A549 treated with Mapracorat at 1 μM for 4 hours (cell line): ENCODE measurements around the gene SWI5. TPM values are rescaled to one million over a fixed set of nuclear protein-coding genes. Genes with fewer than 3 reads are reported as not detected.

Source experiments
- total RNA-seq: library from RNA; stranded (reverse); fragments of 200-300 nt; extraction: Qiagen RNA extraction; gene quantifications from 5 replicates; pipeline ENCODE4 v1.2.3, GENCODE V29; 2022

Gene SWI5
- 38.9 to 45.9 TPM (median 42.0 TPM) in 5 replicates for total RNA-seq

DNA sequence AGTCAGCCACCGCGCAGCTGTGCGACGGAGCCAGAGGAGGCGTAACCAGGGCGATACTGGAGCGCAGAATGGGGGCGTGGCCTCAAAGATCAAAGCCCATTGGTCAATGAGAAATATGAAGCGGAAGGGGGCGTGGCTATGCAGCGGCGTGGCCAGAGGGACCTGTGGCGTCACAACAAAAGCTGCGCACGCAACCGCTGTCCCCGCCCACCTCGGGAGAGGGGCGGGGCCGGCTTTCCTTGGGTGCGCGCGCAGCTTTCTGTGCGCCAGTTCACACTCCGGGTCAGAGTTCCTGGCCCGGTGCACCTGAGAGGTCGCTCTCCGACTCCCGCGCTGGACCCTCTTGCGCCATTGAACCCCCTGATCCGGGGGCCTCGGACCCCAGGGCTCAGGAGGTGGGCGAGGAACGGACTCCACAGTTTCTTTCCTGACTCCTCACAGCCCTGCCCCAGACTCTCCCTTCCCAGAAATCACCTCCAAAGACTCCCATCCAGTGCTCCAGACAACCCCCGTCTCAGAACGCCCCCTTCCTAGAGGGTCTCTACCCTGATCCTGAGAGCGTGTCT is at the start of gene SWI5:
SWI5 (plus strand) TSS at position 269 of the 566 bp plus-strand sequence.

DNA sequence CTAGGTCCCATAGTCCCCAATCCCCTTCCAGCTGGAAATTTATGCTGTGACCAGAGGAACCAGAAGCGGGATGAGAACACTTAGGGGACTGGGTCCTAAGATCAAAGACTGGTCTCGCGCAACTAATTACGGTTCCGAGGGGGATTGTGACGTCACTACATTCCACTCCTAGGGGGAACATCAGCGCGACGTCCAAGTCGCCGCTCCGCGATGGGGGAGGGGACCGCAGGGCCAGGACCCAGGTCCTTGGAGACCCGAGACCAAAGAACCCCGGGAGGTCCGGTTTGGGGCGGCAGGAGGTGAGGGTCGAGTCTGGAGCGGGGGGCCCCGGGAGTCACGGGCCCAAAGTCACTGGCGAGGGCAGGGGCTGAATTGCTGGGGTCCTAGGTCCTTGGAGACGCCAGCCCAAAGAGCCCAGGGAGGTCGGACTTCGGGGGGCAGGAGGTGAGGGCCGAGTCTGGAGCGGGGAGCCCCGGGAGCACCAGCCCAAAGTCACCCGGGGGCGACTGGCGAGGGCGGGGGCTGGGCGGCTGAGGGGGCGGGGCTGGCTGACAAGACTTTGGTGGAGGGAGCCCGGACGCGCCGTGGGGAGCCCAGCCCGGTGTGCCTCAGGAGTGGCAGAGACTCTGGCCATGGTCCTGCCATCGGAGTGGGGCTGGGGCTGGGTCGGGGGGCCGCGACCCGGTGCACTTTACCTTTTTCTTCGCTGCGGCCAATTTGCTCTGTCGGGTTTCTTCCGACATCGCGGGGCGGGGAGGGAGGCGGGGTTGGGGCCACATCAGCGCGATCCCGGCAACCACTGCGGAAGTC is 673 bp upstream of the SWI5 start, which contains the start of gene GOLGA2:
GOLGA2 (minus strand) TSS at position 810 of the 810 bp plus-strand sequence; CDS start at position 779, 31 bp downstream.

DNA sequence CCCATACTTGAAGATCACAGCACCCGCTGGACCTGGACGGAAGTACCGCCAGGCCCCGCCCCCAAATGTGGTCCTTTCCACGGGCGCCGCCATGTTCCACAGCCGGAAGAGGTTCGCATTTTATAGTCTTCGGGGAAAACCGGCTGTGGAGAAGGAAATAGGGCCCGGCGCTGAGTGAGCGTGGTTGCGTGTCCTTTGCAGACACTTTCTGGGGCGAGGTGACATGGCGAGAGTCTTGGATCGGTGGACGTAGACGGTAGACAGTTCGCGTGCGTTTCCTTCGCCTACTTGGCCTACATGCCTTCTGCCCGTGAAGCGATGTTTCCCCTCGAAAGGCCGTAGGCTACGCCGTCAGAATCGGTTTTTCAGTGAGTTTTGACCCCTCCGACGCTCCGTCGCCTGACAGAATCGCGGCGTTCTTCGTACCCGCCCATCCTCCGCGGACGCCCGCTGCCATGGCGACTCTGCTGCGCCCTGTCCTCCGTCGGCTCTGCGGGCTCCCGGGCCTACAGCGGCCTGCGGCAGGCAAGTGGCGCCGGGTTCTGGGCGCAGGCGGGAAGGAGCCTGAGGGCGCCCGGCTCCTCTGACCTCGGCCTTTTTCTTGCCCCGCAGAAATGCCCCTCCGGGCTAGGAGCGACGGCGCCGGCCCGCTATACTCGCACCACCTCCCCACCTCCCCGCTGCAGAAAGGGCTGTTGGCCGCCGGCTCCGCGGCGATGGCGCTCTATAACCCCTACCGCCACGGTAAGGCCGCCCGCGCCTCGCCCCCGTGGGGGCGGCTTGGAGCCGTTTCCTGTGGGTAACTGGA is 46.5 kb downstream of the SWI5 start, which contains the start of the genes COQ4 and TRUB2:
COQ4 (plus strand) TSS at position 436 of the 808 bp plus-strand sequence; CDS start at position 456, 20 bp downstream.
TRUB2 (minus strand) TSS at position 44 of the 808 bp plus-strand sequence; CDS start at position 5, 39 bp downstream.

Other genes with a start within 250 kb of the SWI5 start
- gene NAIF1, start 209.0 kb upstream of the SWI5 start, total RNA-seq: 4.9 to 8.3 TPM (median 6.4 TPM) in 5 replicates
- 7.5 to 9.5 TPM (median 9.1 TPM) in 5 replicates for gene SLC25A25, start 208.0 kb upstream of the SWI5 start, total RNA-seq
- 71.6 to 105 TPM (median 99.3 TPM) in 5 replicates for gene PTGES2, start 148.5 kb upstream of the SWI5 start, total RNA-seq
- 2.7 to 5.2 TPM (median 4.3 TPM) in 5 replicates for gene LCN2, start 126.8 kb upstream of the SWI5 start, total RNA-seq
- gene BBLN, start 116.0 kb upstream of the SWI5 start, total RNA-seq: 43.1 to 66.3 TPM (median 62.6 TPM) in 5 replicates
- 67.7 to 95.1 TPM (median 82.4 TPM) in 5 replicates for gene CIZ1, start 84.7 kb upstream of the SWI5 start, total RNA-seq
- gene DNM1, start 72.9 kb upstream of the SWI5 start, total RNA-seq: 77.9 to 94.3 TPM (median 86.7 TPM) in 5 replicates
- 38.8 to 52.8 TPM (median 45.6 TPM) in 5 replicates for gene GOLGA2, start 269 bp upstream of the SWI5 start, total RNA-seq
- gene TRUB2, start 46.2 kb downstream of the SWI5 start, total RNA-seq: 42.8 to 49.8 TPM (median 46.5 TPM) in 5 replicates
- 52.3 to 65.2 TPM (median 57.5 TPM) in 5 replicates for gene COQ4, start 46.6 kb downstream of the SWI5 start, total RNA-seq
- 35.9 to 47.8 TPM (median 45.7 TPM) in 5 replicates for gene SLC27A4, start 64.3 kb downstream of the SWI5 start, total RNA-seq
- gene URM1, start 95.1 kb downstream of the SWI5 start, total RNA-seq: 64.2 to 87.6 TPM (median 81.7 TPM) in 5 replicates
- gene CERCAM, start 144.6 kb downstream of the SWI5 start, total RNA-seq: 34.2 to 38.7 TPM (median 35.6 TPM) in 5 replicates
- gene ODF2, start 179.7 kb downstream of the SWI5 start, total RNA-seq: 24.7 to 27.7 TPM (median 25.2 TPM) in 5 replicates
- 26.5 to 30.1 TPM (median 29.1 TPM) in 5 replicates for gene GLE1, start 228.4 kb downstream of the SWI5 start, total RNA-seq